Measurements from ENCODE around the gene ZNF28. TPM values are rescaled to one million over a fixed set of nuclear protein-coding genes. Genes with fewer than 3 reads are reported as not detected.

Gene ZNF28
- total and polyA plus RNA-seq, 2 of the 4 experiments (the other 2 are of a cell fraction) = 4.4 to 24.7 TPM

DNA sequence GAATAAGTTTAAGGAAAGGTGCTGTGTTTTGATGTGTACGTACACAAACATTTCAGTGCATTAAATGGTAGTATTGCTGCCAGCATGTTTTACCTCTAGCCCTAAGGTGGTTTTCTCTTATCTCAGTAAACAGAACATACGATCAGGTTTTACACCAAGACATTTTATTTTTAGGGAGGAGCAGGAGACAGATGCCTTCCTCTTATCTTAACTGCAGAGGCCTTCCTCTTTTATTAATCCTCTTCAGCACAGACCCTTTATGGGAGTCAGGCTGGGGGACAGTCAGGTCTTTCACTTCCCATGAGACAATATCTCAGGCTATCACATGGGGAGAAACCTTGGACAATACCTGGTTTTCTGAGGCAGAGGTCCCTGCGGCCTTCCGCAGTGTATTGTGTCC, 71.7 kb downstream of the ZNF28 start:
- Histone ChIP-seq H3K4ac (ENCODE audit: low read depth, low read length) (no peak overlapping the region), H3K56ac (ENCODE audit: extremely low read depth, insufficient read depth, low read length) (no peak overlapping the region), H3K14ac (replicated peaks; ENCODE audit: low read depth, low read length) (no peak overlapping the region), H3K23ac (ENCODE audit: low read depth, low read length) (no peak overlapping the region), H2AK5ac (ENCODE audit: low read depth, low read length) (no peak overlapping the region), H3K9me3 (ENCODE audit: control insufficient read depth, insufficient read depth, low read length) (no peaks in the 10 kb centered on the region), H2BK120ac (ENCODE audit: low read depth, low read length) (no peak overlapping the region), H3K27ac (ENCODE audit: insufficient read depth, low read length) (no peak overlapping the region), H4K5ac (ENCODE audit: low read depth, low read length) (no peak overlapping the region), H4K20me1 (ENCODE audit: insufficient read depth, low read length) (no peaks in the 10 kb centered on the region), H2BK20ac (ENCODE audit: low read depth, low read length) (no peak overlapping the region), H3K4me2 (ENCODE audit: low read depth, low read length) (no peak overlapping the region), H2AFZ (replicated peaks; ENCODE audit: low read length, poor library complexity) (no peak overlapping the region), H3K36me3 (ENCODE audit: control insufficient read depth, insufficient read depth, low read length) (no peaks in the 10 kb centered on the region), H3K79me1 (ENCODE audit: low read depth in 1 of 2, low read length in 2 of 2) (no peaks in the 10 kb centered on the region), H3K4me1 (ENCODE audit: control insufficient read depth, insufficient read depth, low read length) (no peaks in the 10 kb centered on the region), H4K8ac (ENCODE audit: low read depth in 2 of 2, low read length in 2 of 2) (no peak overlapping the region), H3K4me3 (ENCODE audit: insufficient read depth, low read depth, low read length) (no peak overlapping the region), H2BK5ac (ENCODE audit: low read depth, low read length, poor library complexity, severe bottlenecking) (no peak overlapping the region), H3K9me1 (ENCODE audit: insufficient read depth, low read length) (no peaks in the 10 kb centered on the region), H2BK15ac (ENCODE audit: low read depth, low read length) (no peak overlapping the region), H2AK9ac (replicated peaks; ENCODE audit: low read depth, low read length, poor library complexity) (no peak overlapping the region), H3K27me3 (ENCODE audit: control insufficient read depth, insufficient read depth, low read length) (no peaks in the 10 kb centered on the region), H3K18ac (ENCODE audit: low read depth, low read length) (no peak overlapping the region), H4K91ac (ENCODE audit: insufficient read depth, low read depth, low read length) (no peak overlapping the region), H3K9ac (ENCODE audit: low read depth, low read length) (no peak overlapping the region)
- in situ Hi-C loops (cut with MboI; ENCODE audit: low sequenced_read_pairs) (no loop called here), intact Hi-C loops (cut with micrococcal nuclease) (loop anchor here (5.0 to 10.0 kb wide), 2 partner anchors 215 to 352 kb away; partner anchors contain the start of gene ZNF528), dilution Hi-C loops (cut with HindIII; ENCODE audit: low sequenced_read_pairs, unreplicated experiment) (no loop called here)
- no peak for TF ChIP-seq RFX5 (IDR thresholded peaks at IDR 0.05; ENCODE audit: low read depth, low read length)
- no peak for TF ChIP-seq MAFK (IDR thresholded peaks at IDR 0.05; ENCODE audit: low read depth, low read length)
- TF ChIP-seq CHD1 (IDR thresholded peaks at IDR 0.05; ENCODE audit: low read depth, low read length) = no peak
- no peak for TF ChIP-seq FOS (IDR thresholded peaks at IDR 0.05; ENCODE audit: low read depth, low read length)
- POLR2A ChIA-PET (ENCODE audit: unreplicated experiment) = no interaction called here
- no TSS peak for BruUV-seq (replicated peaks)
- no peak for DNase-seq
- WGBS, 2 experiments (ENCODE audit: extremely low coverage in 2 of 2, insufficient read length in 1 of 2) = no CpG with 5 or more reads among the region's 4 CpGs
- CTCF ChIA-PET = no interaction called here
- no peak for ATAC-seq (ENCODE audit: low read depth)
